HG03025 (cell line): ENCODE measurements around the gene FXR2.

Experiments used
- ATAC-seq: cut with Tn5 transposase; IDR thresholded peaks from one replicate; pipeline ENCODE4 v1.9.1; 2021; ENCODE audit warnings: mild to moderate bottlenecking, moderate library complexity; ENCODE audit not compliant: unreplicated experiment, low FRiP score

Gene FXR2

GRCh38 chr17:7573324-7574080 lies 41.2 kb downstream of the FXR2 start:
- ATAC-seq: peak; percentile 9

GRCh38 chr17:7572588-7573323 lies 41.9 kb downstream of the FXR2 start:
- peak; percentile 77 for ATAC-seq

- ATAC-seq: no peak
These were observed 42.4 kb downstream of the FXR2 start for GRCh38 chr17:7572338-7572587.

GRCh38 chr17:7570351-7570750 lies 44.3 kb downstream of the FXR2 start:
- ATAC-seq: no peak

GRCh38 chr17:7569571-7569970 lies 45.1 kb downstream of the FXR2 start:
- ATAC-seq: no peak

- ATAC-seq: no peak
These were observed 51.4 kb downstream of the FXR2 start for GRCh38 chr17:7563115-7563869.

GRCh38 chr17:7562208-7562605 lies 52.5 kb downstream of the FXR2 start:
- no peak for ATAC-seq

GRCh38 chr17:7561589-7562207 lies 53.0 kb downstream of the FXR2 start, which contains the start of gene SENP3:
SENP3 (plus strand) TSS chr17:7561919; CDS start chr17:7563077, 1,158 bp downstream.
- ATAC-seq: peak; percentile 61

- ATAC-seq: peak; percentile 57
These were observed 53.6 kb downstream of the FXR2 start for GRCh38 chr17:7561028-7561575.

GRCh38 chr17:7560172-7561027 lies 54.3 kb downstream of the FXR2 start:
- no peak for ATAC-seq

- ATAC-seq: no peak
These were observed 55.2 kb downstream of the FXR2 start for GRCh38 chr17:7559320-7560171.

GRCh38 chr17:7558544-7559319 lies 56.0 kb downstream of the FXR2 start, which contains the start of gene TNFSF13:
TNFSF13 (plus strand) TSS chr17:7558750; CDS start chr17:7559040, 290 bp downstream.
- ATAC-seq: no peak

GRCh38 chr17:7557775-7558543 lies 56.7 kb downstream of the FXR2 start:
- no peak for ATAC-seq

GRCh38 chr17:7557147-7557764 lies 57.4 kb downstream of the FXR2 start:
- ATAC-seq: no peak

- no peak for ATAC-seq
These were observed 58.1 kb downstream of the FXR2 start for GRCh38 chr17:7556627-7557026.

- no peak for ATAC-seq
These were observed 59.3 kb downstream of the FXR2 start for GRCh38 chr17:7555320-7555948.
